HEK293 (cell line): Measurements from ENCODE around the gene PUM2.

Experiments
- ATF2 ChIP-seq: fragments of 450-650 bp; formaldehyde crosslinking; IDR thresholded peaks from 2 replicates; pipeline ENCODE4 v1.5.1; 2016; ENCODE audit warnings: missing biosample characterization, missing genetic modification characterization, low read depth
- CTCF ChIP-seq: fragments of 450-650 bp; formaldehyde crosslinking; IDR thresholded peaks from 2 replicates; pipeline ENCODE4 v1.5.1; 2016; ENCODE audit warnings: missing biosample characterization, missing genetic modification characterization
- SP7 ChIP-seq: fragments of 450-650 bp; formaldehyde crosslinking; IDR thresholded peaks from 2 replicates; pipeline ENCODE4 v1.5.1; 2016; ENCODE audit warnings: missing biosample characterization, missing genetic modification characterization
- ZNF121 ChIP-seq: fragments of 450-650 bp; formaldehyde crosslinking; IDR thresholded peaks from 2 replicates; pipeline ENCODE4 v1.5.1; 2016; ENCODE audit warnings: missing biosample characterization, missing genetic modification characterization
- ZNF140 ChIP-seq: fragments of 450-650 bp; formaldehyde crosslinking; IDR thresholded peaks from 2 replicates; pipeline ENCODE4 v1.5.1; 2016; ENCODE audit warnings: missing biosample characterization, missing genetic modification characterization
- ZNF324 ChIP-seq: fragments of 450-650 bp; formaldehyde crosslinking; IDR thresholded peaks from 2 replicates; pipeline ENCODE4 v1.5.1; 2016; ENCODE audit warnings: missing biosample characterization, missing genetic modification characterization
- ZNF555 ChIP-seq: fragments of 450-650 bp; formaldehyde crosslinking; conservative IDR thresholded peaks from 2 replicates; pipeline ENCODE4 v1.5.1; 2017; ENCODE audit warnings: missing biosample characterization, mild to moderate bottlenecking, missing genetic modification characterization, inconsistent platforms
- ZNF571 ChIP-seq: fragments of 450-650 bp; formaldehyde crosslinking; IDR thresholded peaks from 2 replicates; pipeline ENCODE4 v1.5.0; 2017; ENCODE audit warnings: missing biosample characterization, missing genetic modification characterization
- ZNF621 ChIP-seq: fragments of 450-650 bp; formaldehyde crosslinking; IDR thresholded peaks from 2 replicates; pipeline ENCODE4 v1.5.1; 2017; ENCODE audit warnings: missing biosample characterization, missing genetic modification characterization
- ZNF639 ChIP-seq: fragments of 450-650 bp; formaldehyde crosslinking; IDR thresholded peaks from 2 replicates; pipeline ENCODE4 v1.5.1; 2016; ENCODE audit warnings: missing biosample characterization, missing genetic modification characterization

- TF ChIP-seq ZNF140 (no peak), CTCF (tag by site-specific recombination) (no peak), ZNF555 (no peak), ZNF324 (tag by site-specific recombination) (no peak), SP7 (tag by site-specific recombination) (no peak), ZNF621 (tag by site-specific recombination) (no peak), ZNF639 (no peak), ZNF121 (tag by site-specific recombination) (no peak), ATF2 (no peak), ZNF571 (no peak)
Measured at GRCh38 chr2:20218331-20219320, 132.0 kb downstream of the PUM2 start.
